ENCODE data around the gene TPCN1.

GRCh38 chr12:113184098-113184899 lies 37.0 kb upstream of the TPCN1 start:
- TF ChIP-seq CTCF (IDR thresholded peaks at IDR 0.05; ENCODE audit: poor library complexity): no peak
- no peak for TF ChIP-seq EZH2 (IDR thresholded peaks at IDR 0.05; ENCODE audit: borderline replicate concordance)
- TF ChIP-seq EZH2phosphoT487 (IDR thresholded peaks at IDR 0.05; ENCODE audit: low read depth, severe bottlenecking, unreplicated experiment): no peak

Data from hepatocyte (in vitro differentiated cells).